Ishikawa (cell line): ENCODE data around the gene IL21R.

Experiments
- CEBPB ChIP-seq: IDR thresholded peaks from 2 replicates; pipeline ENCODE4 v1.6.1; 2012
- CREB1 ChIP-seq: IDR thresholded peaks from 2 replicates; pipeline ENCODE4 v1.6.1; 2012; ENCODE audit warnings: low read depth
- EGR1 ChIP-seq: IDR thresholded peaks from 2 replicates; pipeline ENCODE4 v1.6.1; 2012
- EP300 ChIP-seq: IDR thresholded peaks from 2 replicates; pipeline ENCODE4 v1.6.1; 2012; ENCODE audit warnings: borderline replicate concordance
- FOXM1 ChIP-seq: IDR thresholded peaks from 2 replicates; pipeline ENCODE4 v1.6.1; 2012; ENCODE audit warnings: low read depth, borderline replicate concordance
- NFIC ChIP-seq: IDR thresholded peaks from 2 replicates; pipeline ENCODE4 v1.6.1; 2012
- RAD21 ChIP-seq: IDR thresholded peaks from 2 replicates; pipeline ENCODE4 v1.6.1; 2012; ENCODE audit warnings: low read depth
- TAF1 ChIP-seq: IDR thresholded peaks from 2 replicates; pipeline ENCODE4 v1.6.1; 2012; ENCODE audit warnings: low read depth, mild to moderate bottlenecking
- TCF12 ChIP-seq: IDR thresholded peaks from 2 replicates; pipeline ENCODE4 v1.6.1; 2012; ENCODE audit warnings: low read depth
- TEAD4 ChIP-seq: IDR thresholded peaks from 2 replicates; pipeline ENCODE4 v1.6.1; 2012
- YY1 ChIP-seq: IDR thresholded peaks from 2 replicates; pipeline ENCODE4 v1.6.1; 2012; ENCODE audit warnings: low read depth
- ZBTB7A ChIP-seq: IDR thresholded peaks from 2 replicates; pipeline ENCODE4 v1.6.1; 2012; ENCODE audit warnings: low read depth
- TF ChIP-seq, protein P1 (sequence below): IDR thresholded peaks from 2 replicates; pipeline ENCODE4 v1.6.1; 2012; ENCODE audit warnings: low read depth, mild to moderate bottlenecking
- TF ChIP-seq, protein P2 (sequence below): IDR thresholded peaks from 2 replicates; pipeline ENCODE4 v1.6.1; 2012
- TF ChIP-seq, protein P3 (sequence below): IDR thresholded peaks from 2 replicates; pipeline ENCODE4 v1.6.1; 2012

IL21R gene

DNA sequence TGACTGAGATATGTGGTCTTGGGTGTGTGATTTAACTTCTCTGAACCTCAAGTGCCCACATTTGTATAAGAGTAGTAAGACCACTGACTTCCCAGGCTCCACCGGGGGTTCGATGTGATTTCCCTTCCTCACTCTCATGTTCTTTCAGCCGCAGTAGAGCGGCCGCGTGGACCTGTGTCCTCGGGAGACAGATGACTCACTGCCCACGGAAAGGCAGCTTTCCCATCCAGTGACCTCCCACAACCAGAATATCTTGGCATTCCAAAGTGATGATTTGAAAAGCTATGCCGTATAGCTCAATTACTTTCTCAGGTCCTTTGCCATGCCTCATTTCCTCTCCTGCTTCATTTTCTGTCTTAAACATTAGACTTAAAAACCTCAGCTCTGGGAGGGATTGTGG lies 73.6 kb downstream of the IL21R start:
- no peak for TF ChIP-seq ZBTB7A
- TF ChIP-seq EGR1, result no peak
- no peak for TF ChIP-seq RAD21
- no peak for TF ChIP-seq TAF1
- no peak for TF ChIP-seq TEAD4
- no peak for TF ChIP-seq YY1
- no peak for TF ChIP-seq NFIC
- TF ChIP-seq, protein P1, sequence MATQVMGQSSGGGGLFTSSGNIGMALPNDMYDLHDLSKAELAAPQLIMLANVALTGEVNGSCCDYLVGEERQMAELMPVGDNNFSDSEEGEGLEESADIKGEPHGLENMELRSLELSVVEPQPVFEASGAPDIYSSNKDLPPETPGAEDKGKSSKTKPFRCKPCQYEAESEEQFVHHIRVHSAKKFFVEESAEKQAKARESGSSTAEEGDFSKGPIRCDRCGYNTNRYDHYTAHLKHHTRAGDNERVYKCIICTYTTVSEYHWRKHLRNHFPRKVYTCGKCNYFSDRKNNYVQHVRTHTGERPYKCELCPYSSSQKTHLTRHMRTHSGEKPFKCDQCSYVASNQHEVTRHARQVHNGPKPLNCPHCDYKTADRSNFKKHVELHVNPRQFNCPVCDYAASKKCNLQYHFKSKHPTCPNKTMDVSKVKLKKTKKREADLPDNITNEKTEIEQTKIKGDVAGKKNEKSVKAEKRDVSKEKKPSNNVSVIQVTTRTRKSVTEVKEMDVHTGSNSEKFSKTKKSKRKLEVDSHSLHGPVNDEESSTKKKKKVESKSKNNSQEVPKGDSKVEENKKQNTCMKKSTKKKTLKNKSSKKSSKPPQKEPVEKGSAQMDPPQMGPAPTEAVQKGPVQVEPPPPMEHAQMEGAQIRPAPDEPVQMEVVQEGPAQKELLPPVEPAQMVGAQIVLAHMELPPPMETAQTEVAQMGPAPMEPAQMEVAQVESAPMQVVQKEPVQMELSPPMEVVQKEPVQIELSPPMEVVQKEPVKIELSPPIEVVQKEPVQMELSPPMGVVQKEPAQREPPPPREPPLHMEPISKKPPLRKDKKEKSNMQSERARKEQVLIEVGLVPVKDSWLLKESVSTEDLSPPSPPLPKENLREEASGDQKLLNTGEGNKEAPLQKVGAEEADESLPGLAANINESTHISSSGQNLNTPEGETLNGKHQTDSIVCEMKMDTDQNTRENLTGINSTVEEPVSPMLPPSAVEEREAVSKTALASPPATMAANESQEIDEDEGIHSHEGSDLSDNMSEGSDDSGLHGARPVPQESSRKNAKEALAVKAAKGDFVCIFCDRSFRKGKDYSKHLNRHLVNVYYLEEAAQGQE, result no peak
- no peak for TF ChIP-seq FOXM1
- TF ChIP-seq CREB1, result no peak

DNA sequence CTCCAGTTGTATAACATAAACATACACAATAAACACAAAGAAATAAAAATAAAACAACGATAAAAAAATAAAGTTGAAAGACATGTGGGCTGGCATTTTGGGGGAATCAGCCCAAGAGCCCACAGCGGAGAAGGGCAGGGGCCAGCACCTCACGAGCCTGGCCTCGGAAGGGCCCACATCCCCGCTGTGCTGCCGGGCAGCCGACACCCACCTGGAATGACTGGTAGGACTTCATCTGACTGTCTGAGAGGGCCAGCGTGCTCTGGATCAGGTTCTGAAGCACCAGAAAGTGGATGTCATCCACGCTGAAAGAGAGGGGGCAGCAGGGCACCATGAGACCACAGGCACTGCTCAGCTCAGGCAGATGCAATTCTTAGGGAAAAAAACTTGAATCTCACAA lies 74.3 kb downstream of the IL21R start:
- TF ChIP-seq, protein P2, sequence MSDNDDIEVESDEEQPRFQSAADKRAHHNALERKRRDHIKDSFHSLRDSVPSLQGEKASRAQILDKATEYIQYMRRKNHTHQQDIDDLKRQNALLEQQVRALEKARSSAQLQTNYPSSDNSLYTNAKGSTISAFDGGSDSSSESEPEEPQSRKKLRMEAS, result no peak
- no peak for TF ChIP-seq ZBTB7A
- TF ChIP-seq EP300, result no peak
- no peak for TF ChIP-seq TEAD4
- no peak for TF ChIP-seq EGR1
- TF ChIP-seq NFIC, result no peak
- no peak for TF ChIP-seq YY1
- TF ChIP-seq, protein P3, sequence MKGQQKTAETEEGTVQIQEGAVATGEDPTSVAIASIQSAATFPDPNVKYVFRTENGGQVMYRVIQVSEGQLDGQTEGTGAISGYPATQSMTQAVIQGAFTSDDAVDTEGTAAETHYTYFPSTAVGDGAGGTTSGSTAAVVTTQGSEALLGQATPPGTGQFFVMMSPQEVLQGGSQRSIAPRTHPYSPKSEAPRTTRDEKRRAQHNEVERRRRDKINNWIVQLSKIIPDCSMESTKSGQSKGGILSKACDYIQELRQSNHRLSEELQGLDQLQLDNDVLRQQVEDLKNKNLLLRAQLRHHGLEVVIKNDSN, result no peak
- no peak for TF ChIP-seq FOXM1
- TF ChIP-seq, protein P1, result no peak
- no peak for TF ChIP-seq CREB1
- no peak for TF ChIP-seq RAD21
- no peak for TF ChIP-seq CEBPB
- TF ChIP-seq TAF1, result no peak
- TF ChIP-seq TCF12, result no peak

DNA sequence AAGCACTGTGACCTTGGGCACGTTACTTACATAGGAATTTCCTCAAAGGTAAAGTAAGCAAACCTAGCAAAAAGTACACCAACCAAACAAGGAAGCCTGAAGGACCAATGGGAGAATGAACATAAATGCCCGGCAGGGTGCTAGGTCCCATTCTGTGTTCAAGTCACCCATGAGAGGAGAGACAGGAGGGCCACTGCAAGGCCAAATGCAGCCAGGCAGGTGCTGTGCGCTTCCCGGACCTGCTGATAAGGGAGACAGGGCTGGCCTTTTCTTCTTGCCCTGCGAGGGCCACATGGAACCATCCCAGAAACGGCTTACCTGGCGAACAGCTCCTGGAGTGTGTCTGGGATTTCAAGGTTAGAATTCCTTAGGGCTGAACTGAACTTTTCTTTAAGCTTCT lies 78.8 kb downstream of the IL21R start:
- TF ChIP-seq, protein P3, result no peak
- TF ChIP-seq EGR1, result no peak
- TF ChIP-seq EP300, result no peak
- TF ChIP-seq TAF1, result no peak
- TF ChIP-seq CREB1, result no peak

DNA sequence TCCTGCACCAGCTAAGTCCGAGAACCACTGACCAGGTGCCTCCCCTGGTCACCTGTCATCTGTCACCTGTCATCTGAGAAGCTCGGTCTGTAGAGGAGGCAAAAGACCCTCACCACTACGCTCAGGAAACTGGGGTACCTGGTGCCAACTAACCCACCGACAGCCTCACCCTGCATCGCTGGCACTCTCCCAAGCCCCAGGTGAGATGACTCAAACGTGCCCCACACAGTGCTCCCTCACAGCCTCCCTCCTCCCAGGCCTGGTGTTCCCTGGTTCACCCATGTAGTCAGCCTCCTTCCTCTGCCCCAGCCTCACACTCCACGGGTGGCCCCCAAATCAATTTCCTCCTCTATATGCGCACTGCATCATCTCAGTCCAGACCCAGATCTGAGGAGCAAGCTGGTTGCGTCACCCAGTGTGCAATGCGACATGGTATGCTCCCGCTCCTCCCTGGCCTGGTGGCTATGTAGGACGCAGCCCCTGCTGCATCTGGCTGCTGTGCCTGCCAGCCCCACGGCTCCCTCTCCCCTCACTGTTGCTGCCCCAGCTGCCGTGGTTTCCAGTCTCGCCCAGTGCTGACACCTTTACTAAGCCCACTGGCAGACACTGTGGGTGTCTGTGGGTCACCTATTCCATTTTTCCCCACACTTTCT lies 79.4 kb downstream of the IL21R start:
- TF ChIP-seq RAD21, result no peak
- TF ChIP-seq, protein P2, result no peak
- no peak for TF ChIP-seq NFIC
- no peak for TF ChIP-seq FOXM1
- no peak for TF ChIP-seq TEAD4

DNA sequence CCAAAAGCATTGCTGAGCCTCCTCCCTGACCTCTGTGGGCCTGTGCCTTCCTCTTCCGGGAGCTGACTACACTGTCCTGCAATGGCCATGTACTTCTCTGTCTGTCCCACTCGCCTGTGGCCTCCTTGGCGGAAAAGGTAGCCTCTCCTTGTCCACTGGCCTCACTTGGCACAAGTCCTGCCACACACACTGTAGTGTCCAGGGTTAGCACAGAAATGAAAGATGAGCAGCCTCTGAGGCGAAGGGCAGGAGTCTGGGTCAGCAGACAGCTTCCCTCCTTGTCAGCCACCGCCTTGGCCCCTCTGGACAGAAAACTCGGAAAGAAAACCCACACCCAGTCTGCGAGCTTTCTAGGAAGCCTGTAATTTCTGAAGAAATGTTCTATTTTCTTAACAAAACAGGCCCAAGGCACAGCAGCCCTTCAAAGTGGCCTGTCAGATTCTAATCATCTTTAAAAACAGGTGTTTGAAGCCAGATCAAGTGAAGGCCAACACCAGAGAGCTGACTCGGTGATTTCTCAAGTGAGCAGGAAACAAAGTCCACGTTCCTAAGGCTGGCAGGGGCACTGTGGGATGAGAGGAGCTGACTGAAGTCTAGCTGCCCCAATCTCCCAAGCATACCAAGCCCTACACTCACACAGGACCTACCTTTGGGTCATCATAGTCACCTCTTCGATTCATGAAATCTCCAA lies 80.6 kb downstream of the IL21R start:
- TF ChIP-seq, protein P2, result no peak
- no peak for TF ChIP-seq FOXM1
- TF ChIP-seq CREB1, result no peak
- no peak for TF ChIP-seq RAD21
- no peak for TF ChIP-seq TCF12
- no peak for TF ChIP-seq NFIC
- TF ChIP-seq YY1, result no peak
- TF ChIP-seq, protein P3, result no peak
- TF ChIP-seq, protein P1, result no peak
- no peak for TF ChIP-seq EP300
- TF ChIP-seq EGR1, result no peak
- no peak for TF ChIP-seq ZBTB7A
- no peak for TF ChIP-seq CEBPB
- no peak for TF ChIP-seq TEAD4
- TF ChIP-seq TAF1, result no peak
